OCI-LY7 (cell line): Measurements from ENCODE around the gene ZNF678. TPM values are rescaled to one million over a fixed set of nuclear protein-coding genes. Genes with fewer than 3 reads are reported as not detected.

Experiments
- BruUV-seq: library from RNA; stranded (reverse); fragments of 400-500 nt; replicated peaks from 2 replicates; lab custom pipeline; 2021; lab: Mats Ljungman, UMichigan
- CTCF ChIA-PET: fragments of 300-600 bp; sonication (Branson Sonifier 250); formaldehyde crosslinking; loops from one replicate; lab custom pipeline; 2022; ENCODE audit warnings: antibody characterized with exemption; ENCODE audit not compliant: unreplicated experiment; lab: Charles Lee
- POLR2A ChIA-PET: fragments of 300-600 bp; sonication (Branson Sonifier 250); formaldehyde crosslinking; loops from one replicate; lab custom pipeline; 2022; ENCODE audit warnings: antibody characterized with exemption; lab: Charles Lee
- DNase-seq: peaks from one replicate; pipeline ENCODE4 v3.0.0-alpha.2; 2015; ENCODE audit warnings: low spot score
- H2AFZ ChIP-seq: fragments of 200-600 bp; sonication (generic), shearing (Covaris generic); 2 replicates; pipeline ENCODE4 v1.6.1; 2014; ENCODE audit warnings: mild to moderate bottlenecking, antibody characterized with exemption, low read length, moderate library complexity
- H3K27ac ChIP-seq: fragments of 200-600 bp; sonication (generic); 2 replicates; pipeline ENCODE4 v1.5.1; 2014; ENCODE audit warnings: mixed run types, low read depth, mild to moderate bottlenecking, moderate library complexity, low read length, inconsistent platforms; ENCODE audit not compliant: poor library complexity, severe bottlenecking
- H3K36me3 ChIP-seq: fragments of 200-600 bp; sonication (generic); 2 replicates; pipeline ENCODE4 v1.6.1; 2014; ENCODE audit warnings: mild to moderate bottlenecking, antibody characterized with exemption, low read length, moderate library complexity, mixed read lengths; ENCODE audit not compliant: insufficient read depth
- H3K4me1 ChIP-seq: fragments of 200-600 bp; sonication (generic); 2 replicates; pipeline ENCODE4 v1.5.1; 2014; ENCODE audit warnings: mild to moderate bottlenecking, low read length; ENCODE audit not compliant: insufficient read depth, poor library complexity, severe bottlenecking
- H3K4me2 ChIP-seq: fragments of 200-600 bp; sonication (generic); 2 replicates; pipeline ENCODE4 v1.6.1; 2014; ENCODE audit warnings: mild to moderate bottlenecking, low read length
- H3K4me3 ChIP-seq: fragments of 200-600 bp; sonication (generic); 2 replicates; pipeline ENCODE4 v1.5.1; 2014; ENCODE audit warnings: mild to moderate bottlenecking, low read depth, low read length; ENCODE audit not compliant: poor library complexity, severe bottlenecking
- H3K79me2 ChIP-seq: fragments of 200-600 bp; sonication (generic); 2 replicates; pipeline ENCODE4 v1.6.1; 2016; ENCODE audit warnings: low read depth, mild to moderate bottlenecking, low read length, moderate library complexity, mixed read lengths; ENCODE audit not compliant: insufficient read depth
- H3K9me2 ChIP-seq: fragments of 200-600 bp; sonication (generic); 2 replicates; pipeline ENCODE4 v1.6.1; 2016; ENCODE audit warnings: mild to moderate bottlenecking, low read length, mixed read lengths; ENCODE audit not compliant: insufficient read depth
- H3K9me3 ChIP-seq: fragments of 200-600 bp; sonication (generic); 2 replicates; pipeline ENCODE4 v1.6.1; 2014; ENCODE audit warnings: mild to moderate bottlenecking, mixed run types, low read length, mixed read lengths
- H4K20me1 ChIP-seq: fragments of 200-600 bp; sonication (generic); 2 replicates; pipeline ENCODE4 v1.6.1; 2014; ENCODE audit warnings: mild to moderate bottlenecking, antibody characterized with exemption, low read length, moderate library complexity, mixed read lengths; ENCODE audit not compliant: insufficient read depth
- EZH2phosphoT487 ChIP-seq: fragments of 200-600 bp; sonication (generic); IDR thresholded peaks from 2 replicates; pipeline ENCODE4 v1.6.1; 2018; ENCODE audit warnings: low read depth, borderline replicate concordance, mild to moderate bottlenecking, mixed run types, antibody characterized with exemption, low read length, moderate library complexity, mixed read lengths
- intact Hi-C: fragments of 100-400 bp; cut with micrococcal nuclease; formaldehyde crosslinking; loops from one replicate; pipeline ENCODE4 v1.10.0; 2022; ENCODE audit not compliant: unreplicated experiment
- total RNA-seq, 2 experiments: library from RNA; depleted of rRNA in 1 of 2; stranded (reverse); fragments of >200 nt in 1 of 2; shearing (Covaris generic) in 1 of 2; gene quantifications; 2 replicates each; pipeline ENCODE4 v1.2.3, GENCODE V29; 2014 to 2022
- TF ChIP-seq, protein P1 (sequence below): fragments of 200-600 bp; sonication (generic); conservative IDR thresholded peaks from 2 replicates; pipeline ENCODE4 v1.5.1; 2014; ENCODE audit warnings: mild to moderate bottlenecking, antibody characterized with exemption, low read length, moderate library complexity, mixed read lengths

ZNF678 gene
- total RNA-seq, 2 experiments from 2014 or later = 19.7 to 23.9 TPM

DNA sequence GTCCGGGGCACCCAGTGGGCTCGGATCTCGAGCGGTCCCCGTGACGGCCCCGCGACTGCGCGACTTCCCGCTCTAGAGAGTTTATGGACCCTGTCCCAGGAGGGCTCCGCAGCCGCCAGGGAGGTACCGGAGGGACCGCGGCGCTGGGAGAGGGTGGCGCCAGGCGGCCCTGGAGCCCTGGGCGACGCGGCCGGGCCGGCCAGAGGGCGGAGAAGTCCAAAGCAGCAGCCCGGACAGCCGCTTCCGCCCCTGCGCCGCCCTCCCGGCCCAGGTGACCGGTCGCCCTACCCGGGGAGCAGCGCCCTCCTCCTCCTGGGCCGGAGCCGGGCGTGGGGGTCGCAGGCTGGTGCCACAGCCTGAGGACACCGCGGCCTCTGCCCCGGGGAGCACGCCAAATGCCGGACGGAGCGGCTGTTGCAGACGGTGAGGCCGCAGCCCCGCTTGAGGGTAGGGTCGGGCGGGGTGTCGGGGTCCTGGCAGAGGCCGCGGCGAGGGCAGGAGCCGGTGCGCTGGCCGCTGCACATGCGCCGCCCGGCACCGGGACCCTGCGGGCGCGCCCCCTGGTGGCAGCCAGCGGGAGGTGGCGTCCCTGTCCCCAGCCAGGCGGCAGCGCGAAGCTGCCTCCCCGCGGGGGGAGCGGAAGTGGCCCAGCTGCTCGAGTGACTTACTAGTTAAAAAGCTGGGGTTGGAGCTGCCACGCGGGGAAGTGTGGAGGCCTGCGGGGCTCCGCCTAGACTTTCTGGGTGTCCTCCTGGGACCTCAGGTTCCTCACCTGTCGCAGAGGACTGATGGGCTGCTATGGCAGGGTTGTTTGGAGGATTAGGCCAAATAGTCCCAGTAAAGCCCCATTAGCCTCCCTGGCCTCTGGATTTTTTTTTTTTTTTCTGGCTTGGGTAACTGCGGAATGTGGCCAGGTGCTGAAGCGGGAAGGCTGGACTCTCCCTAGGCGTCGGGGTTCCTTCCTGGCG lies 20.9 kb upstream of the ZNF678 start:
- Histone ChIP-seq H3K9me3 (no peaks in the 10 kb centered on the region), H3K4me1 (peaks cover 6% of the 10 kb centered on the region), H2AFZ (peak overlapping the region; percentile 63), H3K4me2 (peak overlapping the region; percentile 36; the same call in 1 of the 2 replicates), H3K4me3 (peak overlapping the region; percentile 16), H3K79me2 (no peaks in the 10 kb centered on the region), H3K36me3 (no peaks in the 10 kb centered on the region), H3K27ac (no peak overlapping the region), H3K9me2 (no peaks in the 10 kb centered on the region), H4K20me1 (no peaks in the 10 kb centered on the region)
- DNase-seq = peak; percentile 81
- intact Hi-C loops = no loop called here
- CTCF ChIA-PET = no interaction called here
- no TSS peak for BruUV-seq
- no peak for TF ChIP-seq EZH2phosphoT487
- TF ChIP-seq, protein P1, sequence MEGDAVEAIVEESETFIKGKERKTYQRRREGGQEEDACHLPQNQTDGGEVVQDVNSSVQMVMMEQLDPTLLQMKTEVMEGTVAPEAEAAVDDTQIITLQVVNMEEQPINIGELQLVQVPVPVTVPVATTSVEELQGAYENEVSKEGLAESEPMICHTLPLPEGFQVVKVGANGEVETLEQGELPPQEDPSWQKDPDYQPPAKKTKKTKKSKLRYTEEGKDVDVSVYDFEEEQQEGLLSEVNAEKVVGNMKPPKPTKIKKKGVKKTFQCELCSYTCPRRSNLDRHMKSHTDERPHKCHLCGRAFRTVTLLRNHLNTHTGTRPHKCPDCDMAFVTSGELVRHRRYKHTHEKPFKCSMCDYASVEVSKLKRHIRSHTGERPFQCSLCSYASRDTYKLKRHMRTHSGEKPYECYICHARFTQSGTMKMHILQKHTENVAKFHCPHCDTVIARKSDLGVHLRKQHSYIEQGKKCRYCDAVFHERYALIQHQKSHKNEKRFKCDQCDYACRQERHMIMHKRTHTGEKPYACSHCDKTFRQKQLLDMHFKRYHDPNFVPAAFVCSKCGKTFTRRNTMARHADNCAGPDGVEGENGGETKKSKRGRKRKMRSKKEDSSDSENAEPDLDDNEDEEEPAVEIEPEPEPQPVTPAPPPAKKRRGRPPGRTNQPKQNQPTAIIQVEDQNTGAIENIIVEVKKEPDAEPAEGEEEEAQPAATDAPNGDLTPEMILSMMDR = peak; percentile 76
- POLR2A ChIA-PET = no interaction called here

DNA sequence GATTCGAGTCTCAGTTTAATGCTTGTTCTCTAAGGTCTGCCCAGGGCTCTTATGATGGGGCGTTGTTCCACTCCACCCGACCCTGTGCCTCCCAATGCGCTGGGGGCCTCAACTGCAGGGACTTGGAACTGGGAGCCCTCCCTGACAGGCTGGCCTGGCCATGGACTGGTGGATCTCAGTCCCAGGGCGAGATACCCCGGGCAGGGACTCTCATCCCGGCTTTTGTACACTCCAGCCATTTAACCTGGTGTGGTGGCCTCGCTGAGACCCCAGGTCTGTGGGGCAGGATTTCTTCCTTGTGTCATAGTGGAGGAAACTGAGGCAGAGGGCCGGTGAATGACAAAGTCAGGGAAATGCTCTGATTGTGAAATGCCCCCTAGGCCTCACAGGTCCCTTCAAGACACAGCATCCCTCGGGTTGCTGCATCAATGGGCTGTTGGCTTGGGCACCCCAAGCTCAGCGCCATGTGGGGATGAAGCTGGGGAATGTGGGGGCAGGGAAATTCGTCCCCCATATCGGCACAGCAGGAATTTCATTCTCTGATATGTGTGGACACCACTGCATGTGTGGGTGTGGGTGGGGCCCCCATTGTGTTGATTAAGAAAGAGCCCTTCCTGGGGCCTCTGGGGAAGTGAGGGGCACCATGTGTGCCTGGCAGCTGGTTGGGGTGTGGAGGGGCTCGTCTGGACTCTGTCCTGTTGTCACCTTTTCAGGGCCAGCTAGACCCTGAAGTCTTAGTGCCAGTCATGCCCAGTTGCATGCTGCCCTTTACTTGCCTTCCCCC lies 19.9 kb upstream of the ZNF678 start:
- Histone ChIP-seq H3K9me2 (no peaks in the 10 kb centered on the region), H3K27ac (no peak overlapping the region), H3K36me3 (no peaks in the 10 kb centered on the region), H3K9me3 (no peaks in the 10 kb centered on the region), H3K4me3 (no peak overlapping the region), H3K4me2 (no peak overlapping the region), H2AFZ (peak overlapping the region; percentile 63; the same call in 1 of the 2 replicates), H3K79me2 (no peaks in the 10 kb centered on the region), H4K20me1 (no peaks in the 10 kb centered on the region), H3K4me1 (peaks cover 6% of the 10 kb centered on the region)
- ChIA-PET CTCF (no interaction called here), POLR2A (no interaction called here)
- DNase-seq = no peak
- intact Hi-C loops = no loop called here
- TF ChIP-seq, protein P1 = no peak
- no peak for TF ChIP-seq EZH2phosphoT487
- no TSS peak for BruUV-seq
